ENCODE data around the gene PRKCE. TPM values are rescaled to one million over a fixed set of nuclear protein-coding genes. Genes with fewer than 3 reads are reported as not detected.

The PRKCE gene
- total and polyA plus RNA-seq, 2 donors (not counting 1 experiment from before 2014, with no cell fraction given) = 23.6 to 271 TPM

DNA sequence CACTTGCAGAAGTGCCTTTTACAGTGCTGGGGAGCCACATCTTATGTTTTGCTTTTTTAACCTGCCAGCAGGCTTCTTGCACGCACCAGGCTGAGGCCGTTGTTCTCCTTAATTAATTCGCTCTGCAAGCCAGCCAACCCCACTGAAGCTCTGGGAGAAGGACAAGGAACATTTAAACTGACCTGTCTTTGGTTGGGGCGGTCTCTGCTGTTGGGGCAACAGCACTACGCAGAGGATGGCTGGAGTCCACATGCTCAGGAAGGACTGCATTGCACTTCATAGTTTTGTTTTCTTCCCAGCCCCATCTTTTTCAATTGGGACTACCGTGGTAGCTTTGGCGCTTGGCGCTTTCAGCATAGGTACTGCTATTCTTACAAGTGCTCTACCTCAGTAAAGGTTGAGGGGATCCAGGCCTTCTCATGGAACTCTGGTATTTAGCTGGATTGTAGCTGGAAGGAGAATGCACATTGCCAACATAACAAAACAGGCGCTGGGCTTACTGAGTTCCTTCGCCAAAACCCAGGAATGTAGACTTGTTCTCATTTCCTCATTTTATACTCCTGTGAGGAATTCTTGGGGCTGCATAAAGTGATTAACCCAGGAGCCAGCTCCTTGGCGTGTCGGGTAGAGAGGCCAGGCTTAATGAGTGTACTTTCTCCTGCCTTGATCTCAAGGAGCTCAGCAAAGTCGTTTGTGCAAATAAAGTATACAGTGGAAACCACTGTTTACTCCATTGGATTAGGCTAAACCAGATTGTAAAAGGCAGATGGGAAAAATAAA is 146.2 kb downstream of the PRKCE start:
- peaks cover 91% of the 10 kb centered on the region for H3K79me2 ChIP-seq (ENCODE audit: control insufficient read depth, insufficient read depth, low read length)
- ATAC-seq (ENCODE audit: low read depth) (no peak), DNase-seq (no peak)
- intact Hi-C loops (cut with micrococcal nuclease) = no loop called here
- H2AFZ ChIP-seq (ENCODE audit: insufficient read depth, low read depth, low read length, poor library complexity, severe bottlenecking) = no peak overlapping the region
- H3K36me3 ChIP-seq (replicated peaks in 1 of 2; ENCODE audit: control extremely low read depth in 1 of 2, control insufficient read depth in 1 of 2, extremely low read depth in 1 of 2, insufficient read depth in 2 of 2, low read length in 1 of 2) = no peaks in the 10 kb centered on the region
- no peaks in the 10 kb centered on the region for H3K27me3 ChIP-seq (replicated peaks in 1 of 4; ENCODE audit: control extremely low read depth in 1 of 4, control insufficient read depth in 3 of 4, insufficient read depth in 4 of 4, low read length in 3 of 4)
- H3K9me3 ChIP-seq (ENCODE audit: control extremely low read depth in 1 of 3, control insufficient read depth in 2 of 3, insufficient read depth in 1 of 3, low read length in 2 of 3) = no peaks in the 10 kb centered on the region
- no peaks in the 10 kb centered on the region for H3K9me3 Mint-ChIP-seq (ENCODE audit: insufficient read depth)
- CTCF ChIA-PET = interaction anchor here (0.9 to 1.2 kb wide), 2 partner anchors 9 to 158 kb away, joined by 3 read pairs; no protein-coding TSS in a partner anchor
- no peak overlapping the region for H3K4me3 ChIP-seq (ENCODE audit: control extremely low read depth in 1 of 5, extremely low read depth in 1 of 5, insufficient read depth in 1 of 5, low read depth in 2 of 5, low read length in 4 of 5)
- no peak overlapping the region for H3K27ac ChIP-seq (ENCODE audit: low read length in 2 of 2)
- WGBS (ENCODE audit: insufficient coverage) = 95% methylated on average over 8 of the region's 13 CpGs
- no peaks in the 10 kb centered on the region for H3K27me3 Mint-ChIP-seq
- H3K4me2 ChIP-seq (replicated peaks; ENCODE audit: low read depth, low read length, poor library complexity, severe bottlenecking) = no peak overlapping the region
- POLR2A ChIA-PET = no interaction called here
- H3K4me1 Mint-ChIP-seq = peaks cover 31% of the 10 kb centered on the region
- H4K20me1 ChIP-seq (ENCODE audit: control insufficient read depth, insufficient read depth, low read length, poor library complexity, severe bottlenecking) = peaks cover 75% of the 10 kb centered on the region
- H3K4me3 Mint-ChIP-seq = no peak overlapping the region
- H3K4me1 ChIP-seq (ENCODE audit: control insufficient read depth in 2 of 2, insufficient read depth in 2 of 2, low read length in 2 of 2) = no peaks in the 10 kb centered on the region
- TF ChIP-seq EZH2 (IDR thresholded peaks at IDR 0.05; ENCODE audit: borderline replicate concordance, insufficient read depth, low read depth, low read length, poor library complexity, severe bottlenecking) = no peak
- TF ChIP-seq, protein P1, sequence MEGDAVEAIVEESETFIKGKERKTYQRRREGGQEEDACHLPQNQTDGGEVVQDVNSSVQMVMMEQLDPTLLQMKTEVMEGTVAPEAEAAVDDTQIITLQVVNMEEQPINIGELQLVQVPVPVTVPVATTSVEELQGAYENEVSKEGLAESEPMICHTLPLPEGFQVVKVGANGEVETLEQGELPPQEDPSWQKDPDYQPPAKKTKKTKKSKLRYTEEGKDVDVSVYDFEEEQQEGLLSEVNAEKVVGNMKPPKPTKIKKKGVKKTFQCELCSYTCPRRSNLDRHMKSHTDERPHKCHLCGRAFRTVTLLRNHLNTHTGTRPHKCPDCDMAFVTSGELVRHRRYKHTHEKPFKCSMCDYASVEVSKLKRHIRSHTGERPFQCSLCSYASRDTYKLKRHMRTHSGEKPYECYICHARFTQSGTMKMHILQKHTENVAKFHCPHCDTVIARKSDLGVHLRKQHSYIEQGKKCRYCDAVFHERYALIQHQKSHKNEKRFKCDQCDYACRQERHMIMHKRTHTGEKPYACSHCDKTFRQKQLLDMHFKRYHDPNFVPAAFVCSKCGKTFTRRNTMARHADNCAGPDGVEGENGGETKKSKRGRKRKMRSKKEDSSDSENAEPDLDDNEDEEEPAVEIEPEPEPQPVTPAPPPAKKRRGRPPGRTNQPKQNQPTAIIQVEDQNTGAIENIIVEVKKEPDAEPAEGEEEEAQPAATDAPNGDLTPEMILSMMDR (IDR thresholded peaks at IDR 0.05) = no peak
- no peak overlapping the region for H3K27ac Mint-ChIP-seq
- no peak overlapping the region for H3K9ac ChIP-seq (ENCODE audit: low read length)

DNA sequence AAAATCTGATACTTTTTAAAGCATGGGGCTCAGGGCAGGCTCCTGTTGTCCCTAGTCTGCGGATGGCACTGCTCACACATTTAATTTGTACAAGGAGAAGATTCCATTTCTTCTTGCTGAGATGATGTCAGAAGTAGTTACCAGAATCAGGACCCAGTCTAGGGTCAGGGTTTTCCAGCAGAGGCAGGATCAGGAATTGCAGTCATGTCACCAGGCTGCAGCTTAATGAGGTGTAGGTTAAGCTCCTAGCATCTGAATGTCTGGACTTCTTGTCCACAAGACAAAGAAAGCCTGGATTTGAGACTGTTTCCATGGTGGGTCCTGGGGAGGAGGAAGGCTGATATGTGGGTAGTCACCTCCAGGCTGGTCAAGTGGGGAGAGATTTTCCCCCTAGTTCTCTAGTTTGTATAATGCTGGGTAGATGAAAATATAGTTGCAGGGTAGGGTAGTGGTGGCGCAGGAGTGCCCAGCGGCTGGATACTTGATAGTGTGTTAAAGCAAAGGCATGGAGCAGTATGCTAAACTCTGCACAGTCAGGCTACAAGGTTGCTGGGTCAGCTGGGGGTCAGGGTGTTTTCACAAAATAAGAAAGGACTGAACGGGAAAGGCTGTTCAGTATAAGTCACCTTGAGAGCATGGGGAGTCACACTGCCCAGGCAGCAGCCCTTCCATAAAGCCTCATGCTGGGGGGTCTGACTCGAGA is 148.4 kb downstream of the PRKCE start:
- H3K79me2 ChIP-seq (ENCODE audit: control insufficient read depth, insufficient read depth, low read length) = peaks cover 92% of the 10 kb centered on the region
- no peaks in the 10 kb centered on the region for H3K9me3 Mint-ChIP-seq (ENCODE audit: insufficient read depth)
- no peaks in the 10 kb centered on the region for H3K27me3 ChIP-seq (replicated peaks in 1 of 4; ENCODE audit: control extremely low read depth in 1 of 4, control insufficient read depth in 3 of 4, insufficient read depth in 4 of 4, low read length in 3 of 4)
- H3K27me3 Mint-ChIP-seq = no peaks in the 10 kb centered on the region
- ChIA-PET POLR2A (no interaction called here), CTCF (interaction anchor here (0.7 kb wide), 1 partner anchor 438 kb away, joined by 3 read pairs; no protein-coding TSS in a partner anchor)
- no peaks in the 10 kb centered on the region for H3K36me3 ChIP-seq (replicated peaks in 1 of 2; ENCODE audit: control extremely low read depth in 1 of 2, control insufficient read depth in 1 of 2, extremely low read depth in 1 of 2, insufficient read depth in 2 of 2, low read length in 1 of 2)
- H4K20me1 ChIP-seq (ENCODE audit: control insufficient read depth, insufficient read depth, low read length, poor library complexity, severe bottlenecking) = peaks cover 75% of the 10 kb centered on the region
- H3K9me3 ChIP-seq (ENCODE audit: control extremely low read depth in 1 of 3, control insufficient read depth in 2 of 3, insufficient read depth in 1 of 3, low read length in 2 of 3) = no peaks in the 10 kb centered on the region
- DNase-seq = no peak
- 100% methylated on average over 5 of the region's 5 CpGs for WGBS (ENCODE audit: insufficient coverage)
- peaks cover under 1 to 8% of the 10 kb centered on the region in 2 donors for H3K4me1 ChIP-seq (ENCODE audit: control insufficient read depth in 2 of 2, insufficient read depth in 2 of 2, low read length in 2 of 2)
- no peak for TF ChIP-seq EZH2 (IDR thresholded peaks at IDR 0.05; ENCODE audit: borderline replicate concordance, insufficient read depth, low read depth, low read length, poor library complexity, severe bottlenecking)
- TF ChIP-seq, protein P1 (IDR thresholded peaks at IDR 0.05) = no peak
- H3K9ac ChIP-seq (ENCODE audit: low read length) = no peak overlapping the region
- intact Hi-C loops (cut with micrococcal nuclease) = loop anchor here (5.0 kb wide), 1 partner anchor 42 kb away; no protein-coding TSS in a partner anchor
- no peak overlapping the region for H3K4me2 ChIP-seq (replicated peaks; ENCODE audit: low read depth, low read length, poor library complexity, severe bottlenecking)
- H3K4me3 Mint-ChIP-seq = no peak overlapping the region
- H3K4me3 ChIP-seq (ENCODE audit: control extremely low read depth in 1 of 5, extremely low read depth in 1 of 5, insufficient read depth in 1 of 5, low read depth in 2 of 5, low read length in 4 of 5) = no peak overlapping the region
- H3K4me1 Mint-ChIP-seq = peaks cover 39% of the 10 kb centered on the region
- no peak overlapping the region for H3K27ac Mint-ChIP-seq
- H3K27ac ChIP-seq (ENCODE audit: low read length in 2 of 2) = no peak overlapping the region
- H2AFZ ChIP-seq (ENCODE audit: insufficient read depth, low read depth, low read length, poor library complexity, severe bottlenecking) = no peak overlapping the region
- ATAC-seq (ENCODE audit: low read depth) = no peak
